NK-92 treated with Interleukin-12 subunit alpha and Interleukin-12 subunit beta, amount 100 ng/mL, for 24 hours (cell line): ENCODE data around the gene HLA-A.

Experiments
- DNase-seq: peaks from one replicate; lab custom pipeline; 2025; lab: John Stamatoyannopoulos, UW

HLA-A gene

DNA sequence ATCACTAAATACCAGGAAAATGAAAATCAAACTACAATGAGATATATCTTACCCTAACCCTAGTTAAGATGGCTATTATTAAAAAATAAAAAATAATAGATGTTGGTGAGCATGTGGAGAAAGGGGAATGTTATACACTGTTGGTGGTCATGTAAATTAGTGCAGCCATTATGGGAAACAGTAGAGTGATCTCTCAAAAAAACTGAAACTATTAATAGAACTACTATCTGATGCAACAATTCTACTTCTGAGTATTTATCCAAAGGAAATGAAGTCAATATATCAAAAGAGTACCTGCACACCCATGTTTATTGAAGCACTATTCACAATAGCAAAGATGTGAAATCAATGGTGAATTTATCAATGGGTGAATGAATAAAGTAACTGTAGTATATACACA lies 48.6 kb downstream of the HLA-A start:
- DNase-seq = no peak

DNA sequence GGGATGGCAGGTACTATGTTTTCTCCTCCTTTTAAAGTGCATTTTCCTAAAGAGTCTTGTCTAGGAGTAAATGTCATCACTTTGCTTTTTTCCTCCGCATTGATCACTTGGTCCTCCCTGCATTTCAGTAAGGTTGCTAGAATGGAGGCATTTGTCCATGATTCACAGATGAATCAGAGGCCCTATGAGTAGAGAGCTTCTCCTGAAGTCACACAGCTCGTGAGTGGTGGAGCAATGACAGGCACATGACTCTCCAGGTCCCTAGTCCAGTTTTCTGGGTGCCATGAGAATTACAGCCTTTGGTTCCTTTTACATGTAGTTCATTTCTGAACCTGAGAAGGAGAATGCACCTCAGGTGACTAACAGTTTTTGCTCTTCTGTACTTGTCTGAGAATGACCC lies 50.5 kb downstream of the HLA-A start:
- no peak for DNase-seq

GRCh38 chr6:29994826-29995225 lies 52.5 kb downstream of the HLA-A start:
- no peak for DNase-seq

GRCh38 chr6:29995340-29995777 lies 53.0 kb downstream of the HLA-A start:
- DNase-seq = no peak
